ENCODE measurements around the gene OR10H3. TPM values are rescaled to one million over a fixed set of nuclear protein-coding genes. Genes with fewer than 3 reads are reported as not detected.

OR10H3 gene
- total and polyA plus RNA-seq, 2 donors (not counting 1 experiment from before 2014, with no cell fraction given), result not detected

GRCh38 chr19:15721268-15721667 is 16.5 kb upstream of the OR10H3 start:
- ChIA-PET CTCF (no interaction called here), POLR2A (no interaction called here)
- no peak overlapping the region for H3K4me3 ChIP-seq (ENCODE audit: control extremely low read depth in 1 of 5, extremely low read depth in 1 of 5, insufficient read depth in 1 of 5, low read depth in 2 of 5, low read length in 4 of 5)
- H3K9ac ChIP-seq (ENCODE audit: low read length), result no peak overlapping the region
- Mint-ChIP-seq H3K27ac (no peak overlapping the region), H3K4me3 (no peak overlapping the region), H3K4me1 (no peaks in the 10 kb centered on the region), H3K9me3 (ENCODE audit: insufficient read depth) (peaks cover 2% of the 10 kb centered on the region), H3K27me3 (peaks cover 47% of the 10 kb centered on the region)
- no peak overlapping the region for H2AFZ ChIP-seq (ENCODE audit: insufficient read depth, low read depth, low read length, poor library complexity, severe bottlenecking)
- no CpG with 5 or more reads among the region's 1 CpG for WGBS (ENCODE audit: insufficient coverage)
- TF ChIP-seq EZH2 (IDR thresholded peaks at IDR 0.05; ENCODE audit: borderline replicate concordance, insufficient read depth, low read depth, low read length, poor library complexity, severe bottlenecking) (no peak), CTCF (IDR thresholded peaks at IDR 0.05) (no peak)
- H3K36me3 ChIP-seq (replicated peaks in 1 of 2; ENCODE audit: control extremely low read depth in 1 of 2, control insufficient read depth in 1 of 2, extremely low read depth in 1 of 2, insufficient read depth in 2 of 2, low read length in 1 of 2), result no peaks in the 10 kb centered on the region
- no peaks in the 10 kb centered on the region for H4K20me1 ChIP-seq (ENCODE audit: control insufficient read depth, insufficient read depth, low read length, poor library complexity, severe bottlenecking)
- H3K4me2 ChIP-seq (replicated peaks; ENCODE audit: low read depth, low read length, poor library complexity, severe bottlenecking), result no peak overlapping the region
- H3K9me3 ChIP-seq (ENCODE audit: control extremely low read depth in 1 of 3, control insufficient read depth in 2 of 3, insufficient read depth in 1 of 3, low read length in 2 of 3), result peaks cover 0 to 5% (median 0%) of the 10 kb centered on the region in 3 donors
- ATAC-seq (ENCODE audit: low read depth), result no peak
- no peaks in the 10 kb centered on the region for H3K4me1 ChIP-seq (ENCODE audit: control insufficient read depth in 2 of 2, insufficient read depth in 2 of 2, low read length in 2 of 2)
- no peak overlapping the region for H3K27ac ChIP-seq (ENCODE audit: low read length in 2 of 2)
- DNase-seq, result no peak
- peaks cover 0 to 32% (median 2%) of the 10 kb centered on the region in 4 experiments for H3K27me3 ChIP-seq (replicated peaks in 1 of 4; ENCODE audit: control extremely low read depth in 1 of 4, control insufficient read depth in 3 of 4, insufficient read depth in 4 of 4, low read length in 3 of 4)
- intact Hi-C loops (cut with micrococcal nuclease), result no loop called here
- H3K79me2 ChIP-seq (ENCODE audit: control insufficient read depth, insufficient read depth, low read length), result no peaks in the 10 kb centered on the region

- ATAC-seq (ENCODE audit: low read depth), result no peak
- peaks cover 46% of the 10 kb centered on the region for H3K27me3 Mint-ChIP-seq
These were observed 14.8 kb upstream of the OR10H3 start for GRCh38 chr19:15722956-15723355.

More at GRCh38 chr19:15722956-15723355, 14.8 kb upstream of the OR10H3 start:
- Histone ChIP-seq H3K27ac (ENCODE audit: low read length in 2 of 2) (no peak overlapping the region), H3K79me2 (ENCODE audit: control insufficient read depth, insufficient read depth, low read length) (no peaks in the 10 kb centered on the region), H2AFZ (ENCODE audit: insufficient read depth, low read depth, low read length, poor library complexity, severe bottlenecking) (no peak overlapping the region), H4K20me1 (ENCODE audit: control insufficient read depth, insufficient read depth, low read length, poor library complexity, severe bottlenecking) (no peaks in the 10 kb centered on the region), H3K36me3 (replicated peaks in 1 of 2; ENCODE audit: control extremely low read depth in 1 of 2, control insufficient read depth in 1 of 2, extremely low read depth in 1 of 2, insufficient read depth in 2 of 2, low read length in 1 of 2) (no peaks in the 10 kb centered on the region), H3K4me1 (ENCODE audit: control insufficient read depth in 2 of 2, insufficient read depth in 2 of 2, low read length in 2 of 2) (no peaks in the 10 kb centered on the region), H3K4me3 (ENCODE audit: control extremely low read depth in 1 of 5, extremely low read depth in 1 of 5, insufficient read depth in 1 of 5, low read depth in 2 of 5, low read length in 4 of 5) (no peak overlapping the region), H3K4me2 (replicated peaks; ENCODE audit: low read depth, low read length, poor library complexity, severe bottlenecking) (no peak overlapping the region), H3K9me3 (ENCODE audit: control extremely low read depth in 1 of 3, control insufficient read depth in 2 of 3, insufficient read depth in 1 of 3, low read length in 2 of 3) (peaks cover 0 to 5% (median 0%) of the 10 kb centered on the region in 3 donors), H3K27me3 (replicated peaks in 1 of 4; ENCODE audit: control extremely low read depth in 1 of 4, control insufficient read depth in 3 of 4, insufficient read depth in 4 of 4, low read length in 3 of 4) (peaks cover 0 to 26% (median 2%) of the 10 kb centered on the region in 4 experiments), H3K9ac (ENCODE audit: low read length) (no peak overlapping the region)
- H3K9me3 Mint-ChIP-seq (ENCODE audit: insufficient read depth), result peaks cover 2% of the 10 kb centered on the region
- ChIA-PET CTCF (no interaction called here), POLR2A (no interaction called here)
- WGBS (ENCODE audit: insufficient coverage), result 35% methylated on average over 25 of the region's 25 CpGs
- no peak overlapping the region for H3K27ac Mint-ChIP-seq
- intact Hi-C loops (cut with micrococcal nuclease), result no loop called here
- no peak overlapping the region for H3K4me3 Mint-ChIP-seq
- TF ChIP-seq CTCF (IDR thresholded peaks at IDR 0.05), result no peak
- no peak for TF ChIP-seq EZH2 (IDR thresholded peaks at IDR 0.05; ENCODE audit: borderline replicate concordance, insufficient read depth, low read depth, low read length, poor library complexity, severe bottlenecking)
- no peak for DNase-seq
- H3K4me1 Mint-ChIP-seq, result no peaks in the 10 kb centered on the region
